Eye (tissue), 1 donor: ENCODE results near the gene CCDC57.
"Not testable (repeated sequence)": the region's sequence is repeated elsewhere in the genome, so short reads cannot be mapped to it uniquely, and the experiment has no call there.

Source experiments
- DNase-seq: peaks from one replicate; pipeline ENCODE4 v3.0.0-alpha.2; 2015

The CCDC57 gene

DNA sequence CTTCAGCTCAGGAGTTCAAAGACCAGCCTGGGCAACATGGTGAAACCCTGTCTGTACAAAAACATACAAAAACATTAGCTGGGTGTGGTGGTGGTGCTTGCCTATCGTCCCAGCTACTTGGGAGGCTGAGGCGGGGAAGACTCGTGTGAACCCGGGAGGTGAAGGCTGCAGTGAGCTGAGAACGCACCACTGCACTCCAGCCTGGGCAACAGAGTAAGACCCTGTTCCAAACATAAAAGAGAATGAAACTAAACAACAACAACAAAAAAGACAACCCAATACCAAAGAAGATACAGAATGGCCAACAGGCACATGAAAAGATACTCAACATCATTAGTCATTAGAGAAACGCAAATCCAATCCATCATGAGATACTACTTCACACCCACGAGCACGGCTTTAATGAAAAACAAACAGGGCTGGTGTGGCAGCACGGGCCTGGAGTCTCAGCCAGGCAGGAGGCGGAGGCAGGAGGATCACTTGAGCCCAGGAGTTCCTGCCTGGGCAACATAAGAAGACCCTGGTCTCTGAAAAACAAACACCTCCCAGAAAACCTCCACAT, 8.8 kb upstream of the CCDC57 start:
- no peak for DNase-seq

DNA sequence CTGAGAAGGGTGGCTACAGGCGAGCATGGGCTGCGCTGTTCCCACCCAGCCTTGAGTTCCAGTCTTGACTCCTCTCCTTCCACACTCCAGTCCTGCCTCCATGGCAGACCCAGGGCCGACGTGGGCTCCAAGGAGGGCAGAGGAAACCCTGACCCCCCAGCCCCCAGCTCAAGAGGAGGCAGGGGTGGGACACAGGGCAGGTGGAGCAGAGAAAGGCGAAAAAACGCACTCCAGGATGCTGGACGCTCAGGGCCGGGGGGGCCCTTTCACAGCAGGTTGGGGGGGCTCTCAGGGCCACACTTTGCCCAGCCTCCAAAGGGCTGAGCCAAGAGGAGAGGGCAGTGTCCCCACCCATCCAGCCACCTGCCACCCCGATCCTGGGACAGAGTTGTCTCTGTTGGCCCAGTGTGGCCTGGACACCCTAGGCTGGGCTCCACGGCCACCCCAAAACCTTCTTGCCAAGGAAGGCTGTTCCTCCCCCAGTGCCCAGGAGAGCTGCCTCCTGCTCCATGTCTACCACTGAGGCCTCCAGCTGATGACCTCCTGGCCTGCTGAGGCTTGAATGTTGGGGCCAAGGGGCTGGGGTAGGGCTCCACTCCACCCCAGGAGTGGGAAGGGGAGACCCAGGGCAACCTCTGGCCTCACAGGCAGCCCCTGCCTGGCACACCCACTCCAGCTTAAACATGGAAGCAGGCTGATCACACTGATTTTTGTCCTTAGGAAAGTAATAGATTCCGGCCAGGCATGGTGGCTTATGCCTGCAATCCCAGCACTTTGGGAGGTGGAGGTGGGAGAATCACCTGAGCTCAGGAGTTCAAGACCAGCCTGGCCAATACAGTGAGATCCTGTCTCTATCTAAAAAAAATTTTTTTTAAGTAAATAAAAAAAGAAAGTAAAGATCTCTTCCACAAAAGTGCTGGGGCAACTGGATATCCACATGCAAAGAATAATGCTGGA, 7.4 kb upstream of the CCDC57 start:
- no peak for DNase-seq

DNA sequence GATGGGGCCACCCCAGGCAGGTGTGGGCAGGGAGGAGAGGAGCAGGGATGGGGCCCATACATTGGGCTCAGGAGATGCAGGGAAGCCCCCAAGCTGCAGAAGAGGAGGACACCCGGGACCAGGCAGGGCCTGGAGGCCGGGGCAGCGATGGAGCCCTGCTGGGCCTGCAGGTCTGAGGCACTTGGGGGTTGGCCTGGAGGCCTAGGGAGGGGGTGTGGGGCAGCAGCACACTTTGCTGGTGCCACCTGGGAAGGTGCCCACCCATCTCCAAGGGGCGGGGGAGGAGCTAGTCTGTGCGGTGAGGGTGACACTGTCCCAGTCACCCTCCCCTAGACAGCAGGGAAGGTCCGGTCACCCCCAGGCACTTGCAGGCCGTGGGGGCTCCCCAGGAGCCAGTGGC, 6.4 kb upstream of the CCDC57 start:
- DNase-seq = no peak

DNA sequence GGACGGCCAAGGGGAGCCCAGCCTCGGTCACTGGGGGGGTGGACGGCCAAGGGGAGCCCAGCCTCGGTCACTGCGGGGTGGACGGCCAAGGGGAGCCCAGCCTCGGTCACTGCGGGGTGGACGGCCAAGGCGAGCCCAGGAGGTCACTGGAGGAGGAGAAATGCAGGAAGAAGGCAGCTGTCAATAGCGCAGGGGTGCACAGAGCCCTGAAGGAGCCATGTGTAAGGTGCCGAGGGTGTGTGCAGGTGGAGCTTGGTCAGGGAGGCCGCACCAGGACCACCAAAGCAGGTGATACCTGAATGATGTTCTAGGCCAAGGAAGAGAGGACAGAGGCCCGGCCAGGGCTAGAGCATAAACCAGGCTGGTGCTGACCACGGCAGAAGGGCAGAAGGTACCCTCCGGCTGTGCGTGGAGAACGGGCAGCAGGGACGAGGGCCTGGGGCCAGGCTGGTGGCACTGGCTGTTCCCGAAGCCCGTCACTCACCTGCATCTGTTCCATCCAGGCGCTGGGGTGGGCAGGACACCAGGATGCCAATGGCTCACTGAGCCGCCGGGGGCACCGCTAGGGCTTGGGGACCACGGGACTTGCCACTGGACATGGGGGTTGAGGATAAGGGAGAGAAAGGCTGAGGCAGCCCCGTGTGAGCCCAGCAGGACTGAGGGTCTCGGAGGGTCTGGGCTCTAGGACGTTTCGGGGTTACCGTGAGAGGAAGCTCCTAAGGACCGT, 5.9 kb upstream of the CCDC57 start:
- DNase-seq = no peak

DNA sequence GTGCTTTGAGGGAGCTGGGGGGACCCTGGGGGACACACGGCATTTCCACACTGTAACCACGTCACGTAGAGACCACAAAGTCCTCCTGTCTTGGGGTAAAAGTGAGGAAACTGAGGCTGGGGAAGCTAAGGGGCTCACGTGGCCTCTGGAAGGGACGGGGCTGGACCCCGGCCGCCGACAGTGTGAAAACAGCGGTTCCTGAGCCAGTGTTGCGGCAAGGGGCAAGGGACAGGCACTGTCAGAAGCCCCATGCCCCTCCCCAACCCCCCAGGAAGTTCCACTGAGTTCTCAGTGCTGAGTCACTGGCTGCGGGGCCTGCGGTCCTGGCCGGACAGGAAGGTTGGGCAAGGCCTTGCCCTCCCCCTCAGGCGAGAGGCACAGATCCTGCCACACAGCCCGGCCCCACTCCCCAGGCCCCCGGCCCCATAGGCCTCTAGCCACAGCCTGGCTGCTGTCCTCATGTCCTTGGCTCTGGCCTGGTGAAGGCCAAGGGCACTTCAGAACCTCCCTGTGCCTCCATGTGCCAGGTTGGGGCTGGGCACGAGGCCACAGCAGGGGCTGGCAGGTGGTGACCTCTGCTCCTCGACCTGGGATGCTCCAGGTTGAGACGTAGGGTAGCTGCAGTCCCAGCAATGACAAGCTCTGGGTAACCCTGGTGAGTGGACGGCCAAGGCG, 5.0 kb upstream of the CCDC57 start:
- no peak for DNase-seq

DNA sequence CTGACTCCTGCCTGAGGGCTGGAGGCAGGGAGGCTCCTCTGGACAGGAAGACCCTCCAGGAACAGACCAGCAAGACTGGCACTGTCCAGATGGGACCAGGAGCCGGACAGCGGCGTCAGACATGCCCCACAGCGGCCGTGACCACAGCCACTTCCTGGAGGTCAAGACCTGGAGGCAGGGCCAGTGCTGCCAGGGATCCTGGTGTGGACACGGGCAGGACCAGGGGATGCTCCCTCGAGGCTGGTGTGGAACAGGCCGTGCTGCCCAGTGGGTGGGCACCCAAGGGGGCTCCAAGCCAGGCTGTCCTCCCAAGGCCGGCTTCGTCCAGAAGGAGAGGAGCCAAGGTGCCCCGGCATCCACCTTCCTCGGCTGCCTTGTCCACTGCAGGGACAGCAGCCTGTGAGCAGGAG, 4.5 kb upstream of the CCDC57 start:
- DNase-seq = no peak

DNA sequence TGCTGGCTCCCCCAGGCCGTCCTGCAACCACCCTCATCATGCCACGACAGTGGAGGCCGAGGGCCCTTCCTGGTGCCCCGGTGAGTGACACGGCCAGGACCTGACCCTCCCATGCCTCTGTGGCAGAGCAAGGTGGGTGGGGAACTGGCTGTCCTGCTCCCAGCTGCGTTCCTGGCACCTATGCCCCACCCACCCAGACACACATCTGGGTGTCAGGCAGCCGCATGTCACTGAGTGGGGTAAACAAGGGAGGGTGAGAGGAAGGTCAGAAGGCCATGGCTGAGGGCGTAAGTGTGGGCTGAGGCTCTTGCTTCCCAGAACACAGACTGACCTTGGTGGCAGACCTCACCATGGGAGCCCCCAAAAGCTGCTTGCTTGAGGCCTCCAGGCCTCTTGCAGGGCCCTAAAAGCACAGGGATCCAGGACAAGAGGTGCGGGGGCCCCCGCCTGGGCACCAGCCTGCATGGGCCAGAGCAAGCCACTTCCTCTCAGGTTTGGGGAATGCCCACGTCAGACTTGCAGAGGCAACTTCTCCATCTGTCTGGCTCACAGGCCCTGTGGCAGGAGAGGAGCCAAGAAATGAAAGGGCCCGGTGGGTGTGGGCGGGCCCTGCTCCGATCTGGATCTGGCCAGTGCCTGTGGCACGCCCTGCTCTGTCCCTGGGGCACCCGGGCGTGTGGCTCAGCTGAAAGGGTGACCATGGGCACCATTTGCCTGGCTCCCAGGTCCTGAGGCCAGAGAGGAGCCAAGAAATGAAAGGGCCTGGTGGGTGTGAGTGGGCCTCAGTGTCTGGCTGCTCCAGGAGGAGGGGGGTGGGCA, 3.9 kb upstream of the CCDC57 start:
- DNase-seq = no peak

DNA sequence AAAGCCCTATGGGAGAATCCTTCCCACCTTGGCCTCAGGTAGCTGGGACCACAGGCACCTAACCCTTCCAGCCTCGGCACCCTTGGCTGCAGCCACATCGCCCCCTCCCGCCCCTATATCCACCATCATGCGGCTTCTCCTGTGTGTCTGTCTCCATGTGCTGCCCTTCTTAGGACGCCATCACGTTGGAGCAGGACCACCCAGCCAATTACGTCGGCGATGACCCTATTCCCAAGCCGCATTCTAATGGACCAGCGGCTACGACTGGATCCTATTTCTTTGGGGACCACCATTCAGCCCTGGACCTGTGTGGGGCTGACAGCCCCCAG, 3.3 kb upstream of the CCDC57 start:
- DNase-seq = no peak

DNA sequence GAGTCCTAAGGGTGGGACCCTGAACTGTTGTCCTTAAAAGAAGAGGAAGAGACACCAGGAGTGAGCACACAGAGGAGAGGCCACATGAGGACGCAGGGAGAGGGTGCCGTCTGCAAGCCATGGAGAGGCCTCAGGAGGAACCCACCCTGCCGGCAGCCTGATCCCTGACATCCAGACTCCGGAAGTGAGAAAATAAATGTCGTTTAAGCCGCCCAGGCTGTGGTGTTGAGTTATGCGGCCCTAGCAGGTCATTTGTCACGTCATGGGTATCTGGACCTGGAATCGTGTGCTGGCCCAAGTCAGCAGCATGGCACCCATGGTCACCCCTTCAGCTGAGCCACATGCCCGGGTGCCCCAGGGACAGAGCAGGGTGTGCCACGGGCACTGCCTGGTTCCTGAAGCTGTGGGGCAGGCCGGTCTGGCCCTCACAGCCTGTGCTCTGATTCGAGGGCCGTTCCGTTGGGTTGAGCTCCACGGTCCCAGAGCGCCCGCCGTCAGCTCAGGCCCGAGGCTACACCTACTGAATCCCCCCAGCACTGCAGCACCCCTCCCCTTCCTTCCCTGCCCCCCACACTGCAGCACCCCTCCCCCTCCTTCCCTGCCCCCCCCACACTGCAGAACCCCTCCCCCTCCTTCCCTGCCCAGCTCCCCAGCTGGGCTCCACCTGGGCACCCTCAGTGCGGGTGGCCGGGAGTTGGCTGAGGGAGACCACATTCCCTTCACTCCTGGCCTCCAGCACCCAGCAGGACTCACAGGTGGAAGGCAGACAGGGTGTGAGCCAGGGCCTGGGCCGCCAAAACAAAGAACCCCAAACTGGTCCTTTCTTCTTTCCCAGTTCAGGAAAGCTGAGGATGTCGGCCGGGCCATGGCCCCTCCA, 2.7 kb upstream of the CCDC57 start:
- DNase-seq = no peak

DNA sequence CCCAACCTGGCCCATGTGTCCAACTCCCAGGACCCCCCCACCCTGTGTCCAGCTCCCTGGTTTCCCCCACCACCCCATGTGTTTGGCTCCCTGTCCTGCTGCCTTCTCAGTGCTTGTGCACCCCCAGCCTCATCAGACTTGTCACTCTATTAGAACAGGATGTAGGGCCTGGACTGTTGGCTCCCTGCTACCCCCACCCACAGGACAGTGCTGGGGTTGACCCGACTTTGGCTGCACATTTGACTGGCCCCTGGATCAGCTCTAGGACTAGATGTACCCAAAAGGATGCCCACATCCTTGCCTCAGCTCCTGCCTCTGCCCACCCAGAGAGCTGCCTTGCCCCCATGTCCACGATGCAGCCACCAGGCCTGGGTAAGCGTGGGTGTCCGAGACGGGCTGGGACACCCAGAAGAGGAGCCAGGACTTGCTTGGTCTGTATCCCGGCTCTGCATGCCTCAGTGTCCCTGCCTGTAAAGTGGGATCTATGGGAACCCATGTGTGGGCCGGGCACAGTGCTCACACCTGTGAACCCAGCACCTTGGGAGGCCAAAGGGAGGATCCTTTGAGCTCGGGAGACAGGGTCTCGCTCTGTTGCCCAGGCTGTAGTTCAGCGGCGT, 1.5 kb upstream of the CCDC57 start:
- no peak for DNase-seq

DNA sequence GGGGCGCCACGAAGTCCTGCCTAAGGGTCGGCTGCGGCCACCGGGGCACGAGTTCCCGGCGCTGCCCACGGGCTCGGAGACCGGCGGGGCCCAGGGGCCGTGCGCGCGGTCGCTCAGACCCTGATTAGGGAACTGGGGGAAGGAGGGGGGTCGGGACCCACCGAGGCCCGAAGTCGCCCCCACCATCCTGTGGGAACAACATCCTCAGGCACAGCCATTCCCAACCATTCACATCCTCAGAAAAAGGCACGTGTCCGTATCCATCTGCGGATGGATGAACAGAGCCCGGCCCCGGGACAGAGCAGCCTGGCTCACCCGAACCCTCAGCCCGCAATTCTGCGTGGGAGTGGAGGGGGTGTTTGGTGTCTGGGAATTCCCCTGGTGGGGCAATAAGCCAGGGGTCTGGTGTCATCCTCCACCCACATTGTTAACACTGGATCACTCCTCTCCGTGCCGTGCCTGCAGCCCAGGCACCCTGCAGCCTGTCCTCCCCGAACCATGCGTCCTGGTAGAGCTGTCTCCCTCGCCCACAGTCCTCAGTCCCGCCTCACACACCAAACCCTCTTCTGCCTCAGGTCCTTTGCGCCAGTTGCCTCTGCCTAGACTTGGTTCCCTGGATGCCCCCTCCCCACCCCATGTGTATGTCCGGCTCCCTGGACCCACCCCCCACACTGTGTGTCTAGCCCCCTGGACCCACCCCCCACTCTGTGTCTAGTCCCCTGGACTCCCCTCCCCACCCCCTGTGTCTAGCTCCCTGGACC, 789 bp upstream of the CCDC57 start:
- DNase-seq = peak; percentile 86

DNA sequence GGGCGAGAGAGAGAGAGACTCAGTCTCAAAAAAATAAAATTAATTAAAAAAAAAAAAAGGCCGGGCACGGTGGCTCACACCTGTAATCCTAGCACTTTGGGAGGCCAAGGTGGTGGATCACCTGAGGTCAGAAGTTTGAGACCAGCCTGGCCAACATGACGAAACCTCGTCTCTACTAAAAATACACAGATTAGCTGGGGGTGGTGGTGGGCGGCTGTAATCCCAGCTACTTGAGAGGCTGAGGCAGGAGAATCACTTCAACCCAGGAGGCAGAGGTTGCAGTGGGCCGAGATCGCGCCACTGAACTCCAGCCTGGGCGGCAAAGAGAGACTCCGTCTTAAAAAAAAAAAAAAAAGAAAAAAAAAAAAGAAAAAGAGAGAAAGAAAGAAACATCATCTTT, 2.0 kb downstream of the CCDC57 start:
- not testable (repeated sequence) for DNase-seq

DNA sequence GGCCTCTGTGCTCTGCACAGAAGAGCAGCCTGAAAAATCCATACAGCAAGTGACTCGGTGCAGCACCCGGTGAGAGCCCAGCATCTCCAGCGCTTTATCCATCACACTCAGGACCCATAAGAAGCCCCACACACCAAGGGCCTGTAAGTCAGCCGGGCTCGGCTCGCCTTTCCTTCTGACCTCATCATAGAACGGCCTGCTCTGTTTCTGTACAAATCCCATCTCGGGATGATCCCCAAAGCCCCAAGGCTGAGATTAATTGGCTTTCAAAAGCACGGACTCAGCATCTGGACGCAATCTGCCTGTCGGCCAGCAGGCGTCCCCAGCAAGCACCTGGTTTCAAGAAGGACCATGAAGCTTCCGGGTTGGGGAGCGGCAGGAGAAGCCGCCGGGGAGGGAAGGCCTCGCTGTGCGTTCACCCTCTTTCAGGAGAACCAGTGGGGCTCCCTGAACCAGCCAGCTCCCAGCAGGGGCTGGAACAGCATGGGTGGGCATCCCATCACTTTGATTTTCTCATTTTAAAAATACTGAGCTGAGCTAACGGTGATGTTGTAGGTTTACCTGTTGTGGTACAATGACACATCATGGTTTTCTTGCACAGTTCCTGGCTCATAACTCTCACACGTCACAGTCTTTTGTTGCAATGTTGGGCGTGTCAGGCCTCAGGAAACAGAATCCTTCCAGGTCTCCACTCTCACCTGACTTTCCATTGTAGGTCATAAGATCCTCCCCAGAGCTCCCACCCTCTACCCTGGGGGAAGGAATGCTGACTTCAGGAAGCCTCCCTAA, 6.7 kb downstream of the CCDC57 start:
- peak; percentile 91 for DNase-seq

DNA sequence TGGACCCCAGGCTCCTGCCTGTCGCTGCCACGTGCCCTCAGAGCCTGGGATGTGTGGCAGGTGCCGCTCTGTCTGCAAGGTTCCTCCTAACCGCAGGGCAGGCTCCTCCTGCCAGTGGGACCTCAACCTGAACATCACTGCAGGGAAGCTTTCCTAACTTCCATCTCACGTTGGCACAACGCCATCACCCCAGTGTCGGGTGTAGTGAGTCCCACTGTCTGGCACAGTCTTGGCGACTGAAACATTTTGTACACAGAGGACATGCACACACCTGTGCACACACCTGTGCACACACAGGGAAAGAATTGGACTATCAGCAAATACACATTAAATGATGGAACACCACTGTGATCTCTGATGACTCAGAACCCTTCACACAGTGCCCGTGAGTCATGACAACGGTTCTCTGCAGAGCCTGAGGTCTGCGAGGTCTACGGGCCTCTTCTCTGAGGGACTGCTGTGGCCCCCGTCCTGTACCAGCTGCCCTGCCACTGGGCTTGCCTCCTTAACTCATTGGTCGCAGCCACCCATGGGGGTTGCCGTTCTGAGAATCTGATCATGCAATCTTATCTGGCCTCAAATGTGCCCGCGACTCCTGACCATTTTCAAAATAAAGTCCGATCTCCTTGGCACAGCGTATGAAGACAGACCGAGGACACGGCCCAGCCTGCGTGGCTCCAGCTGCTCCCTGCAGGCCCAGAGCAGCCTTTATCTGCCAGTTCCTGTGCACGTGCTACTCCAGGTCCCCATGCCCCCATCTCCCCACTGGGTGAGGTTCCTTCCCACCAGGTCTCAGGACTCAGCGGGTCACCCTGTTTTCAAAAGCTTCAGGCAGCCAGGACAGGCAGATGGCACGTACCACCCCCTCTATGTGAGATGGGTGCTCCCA, 7.6 kb downstream of the CCDC57 start:
- DNase-seq = no peak

DNA sequence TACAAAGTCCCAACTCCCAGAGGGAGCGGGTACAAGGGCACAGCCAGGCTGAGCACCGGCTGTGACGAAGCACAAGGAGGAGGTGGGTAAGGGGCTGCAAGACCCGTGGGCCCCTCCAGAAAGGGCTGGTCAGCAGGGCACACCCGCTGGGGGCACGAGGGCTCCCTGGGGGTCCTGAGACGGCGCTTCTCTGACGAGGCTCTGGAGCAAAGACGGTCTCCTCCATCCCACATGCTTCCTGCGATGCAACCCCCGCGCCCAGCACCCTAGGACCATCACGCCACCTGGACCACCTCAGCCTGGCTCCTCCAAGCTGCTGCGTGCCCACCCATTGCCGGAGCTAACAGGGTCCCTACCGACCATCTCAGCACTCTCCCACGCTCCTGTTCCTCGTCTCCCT, 8.7 kb downstream of the CCDC57 start:
- no peak for DNase-seq

DNA sequence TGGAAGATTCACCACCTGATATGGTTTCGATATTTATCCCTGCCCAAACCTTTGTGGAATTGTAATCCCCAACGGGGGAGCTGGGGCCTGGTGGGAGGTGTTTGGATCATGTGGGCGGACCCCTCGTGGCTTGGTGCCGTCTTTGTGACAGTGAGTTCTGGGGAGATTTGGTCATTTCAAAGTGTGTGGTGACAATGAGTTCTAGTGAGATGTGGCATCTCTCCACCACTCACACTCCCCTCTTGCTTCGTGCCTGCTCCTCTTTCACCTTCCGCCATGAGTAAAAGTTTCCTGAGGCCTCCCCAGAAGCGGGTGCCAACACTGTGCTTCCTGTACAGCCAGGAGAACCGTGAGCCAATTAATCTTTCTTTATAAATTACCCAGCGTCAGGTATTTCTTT, 9.7 kb downstream of the CCDC57 start:
- DNase-seq = no peak

DNA sequence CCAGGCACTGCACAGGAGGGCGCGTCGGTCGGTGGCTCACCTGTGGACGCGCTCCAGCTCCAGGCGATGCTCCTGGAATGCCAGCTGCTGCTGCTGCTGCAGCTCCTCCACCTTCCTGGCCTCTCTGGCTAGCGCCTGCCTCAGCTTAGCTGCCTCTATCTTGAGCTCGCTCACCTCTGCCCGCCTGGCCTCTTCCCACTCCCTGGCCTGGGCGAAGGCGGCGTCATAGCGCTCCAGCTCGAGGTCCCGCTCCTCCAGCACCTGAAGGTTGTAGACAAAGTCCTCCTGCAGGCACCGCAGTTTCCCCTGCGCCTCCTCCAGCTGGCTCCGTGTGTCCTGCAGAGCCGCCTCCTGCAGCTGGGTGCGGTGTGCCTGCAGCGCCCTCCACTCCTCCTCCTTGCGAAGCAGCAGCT, 11.1 kb downstream of the CCDC57 start:
- no peak for DNase-seq
